DOHH2 (cell line): ENCODE results near the gene ASB13.

ENCODE experiments used
- EZH2phosphoT487 ChIP-seq: fragments of 200-600 bp; sonication (generic); IDR thresholded peaks from 2 replicates; pipeline ENCODE4 v1.6.1; 2017; ENCODE audit warnings: borderline replicate concordance, mild to moderate bottlenecking, antibody characterized with exemption, low read length, moderate library complexity, mixed read lengths
- TF ChIP-seq, protein P1 (sequence below): fragments of 200-600 bp; sonication (generic); IDR thresholded peaks from one replicate; pipeline ENCODE4 v1.5.1; 2014; ENCODE audit warnings: antibody characterized with exemption, mild to moderate bottlenecking, low read depth, low read length; ENCODE audit not compliant: poor library complexity, severe bottlenecking

DNA sequence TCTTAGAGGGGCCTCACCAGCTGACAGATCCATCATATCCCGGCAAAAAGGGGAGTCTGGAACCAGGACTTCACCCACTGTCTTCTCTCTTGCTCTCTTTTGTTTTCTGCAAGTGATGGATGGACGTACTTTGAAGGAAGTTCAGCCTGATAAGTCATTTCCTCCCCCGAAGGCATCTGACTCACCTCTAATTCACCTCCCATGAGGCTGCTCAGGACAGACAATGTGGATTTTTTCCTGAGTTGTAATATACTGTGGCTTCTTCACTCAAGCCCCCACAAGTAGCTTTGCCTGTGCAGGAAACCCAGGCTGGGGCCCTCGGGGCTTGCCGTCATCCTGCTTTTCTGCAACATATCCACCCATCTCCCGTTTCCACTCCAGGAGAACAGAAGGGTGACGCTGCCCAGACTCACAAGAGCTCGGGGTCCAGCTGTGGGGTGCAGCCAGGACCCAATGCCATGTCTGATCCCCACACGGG lies 70.4 kb downstream of the ASB13 start:
- no peak for TF ChIP-seq EZH2phosphoT487
- TF ChIP-seq, protein P1, sequence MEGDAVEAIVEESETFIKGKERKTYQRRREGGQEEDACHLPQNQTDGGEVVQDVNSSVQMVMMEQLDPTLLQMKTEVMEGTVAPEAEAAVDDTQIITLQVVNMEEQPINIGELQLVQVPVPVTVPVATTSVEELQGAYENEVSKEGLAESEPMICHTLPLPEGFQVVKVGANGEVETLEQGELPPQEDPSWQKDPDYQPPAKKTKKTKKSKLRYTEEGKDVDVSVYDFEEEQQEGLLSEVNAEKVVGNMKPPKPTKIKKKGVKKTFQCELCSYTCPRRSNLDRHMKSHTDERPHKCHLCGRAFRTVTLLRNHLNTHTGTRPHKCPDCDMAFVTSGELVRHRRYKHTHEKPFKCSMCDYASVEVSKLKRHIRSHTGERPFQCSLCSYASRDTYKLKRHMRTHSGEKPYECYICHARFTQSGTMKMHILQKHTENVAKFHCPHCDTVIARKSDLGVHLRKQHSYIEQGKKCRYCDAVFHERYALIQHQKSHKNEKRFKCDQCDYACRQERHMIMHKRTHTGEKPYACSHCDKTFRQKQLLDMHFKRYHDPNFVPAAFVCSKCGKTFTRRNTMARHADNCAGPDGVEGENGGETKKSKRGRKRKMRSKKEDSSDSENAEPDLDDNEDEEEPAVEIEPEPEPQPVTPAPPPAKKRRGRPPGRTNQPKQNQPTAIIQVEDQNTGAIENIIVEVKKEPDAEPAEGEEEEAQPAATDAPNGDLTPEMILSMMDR = no peak
